Thyroid gland (tissue), 4 donors: ENCODE measurements around the gene CTNNA3. TPM values are rescaled to one million over a fixed set of nuclear protein-coding genes. Genes with fewer than 3 reads are reported as not detected.

Source experiments
- DNase-seq, 2 donors: peaks; one replicate each; pipeline ENCODE4 v3.0.0-alpha.2; 2019
- H3K27ac ChIP-seq, 3 donors: fragments of 200-600 bp; sonication (generic); 1 replicate in 2 of 3; 2 replicates in 1 of 3; pipeline ENCODE4 v1.5.1; 2016 to 2019; ENCODE audit warnings: mild to moderate bottlenecking in 1 of 3, moderate library complexity in 1 of 3
- H3K27me3 ChIP-seq: fragments of 200-600 bp; sonication (generic); one replicate; pipeline ENCODE4 v1.5.1; 2019
- H3K36me3 ChIP-seq, 2 donors: fragments of 200-600 bp; sonication (generic); one replicate each; pipeline ENCODE4 v1.5.1; 2016 to 2019
- H3K4me1 ChIP-seq, 2 donors: fragments of 200-600 bp; sonication (generic); one replicate each; pipeline ENCODE4 v1.5.1; 2017 to 2019
- H3K4me3 ChIP-seq, 3 donors: fragments of 200-600 bp; sonication (generic); replicated peaks in 1 of 3; 1 replicate in 2 of 3; 2 replicates in 1 of 3; pipeline ENCODE4 v1.5.1; 2016; ENCODE audit warnings: mild to moderate bottlenecking in 1 of 3
- H3K9me3 ChIP-seq: fragments of 200-600 bp; sonication (generic); one replicate; pipeline ENCODE4 v1.5.1; 2017
- POLR2A ChIP-seq, 2 donors: fragments of 450-650 bp; IDR thresholded peaks; one replicate each; pipeline ENCODE4 v1.6.1; 2017; ENCODE audit warnings: antibody characterized with exemption in 2 of 2, mild to moderate bottlenecking in 2 of 2, moderate library complexity in 1 of 2
- WGBS, 2 donors: methylation state at CpG; one replicate each; pipeline ENCODE4 v1.1.5; 2017; 5-methylcytosine and 5-hydroxymethylcytosine counted together
- intact Hi-C: fragments of 100-400 bp; cut with DNase I; formaldehyde crosslinking; loops from one replicate; pipeline ENCODE4 v1.15.1; 2023
- total RNA-seq, 4 donors: library from RNA; depleted of rRNA; stranded (reverse); fragments of >200 nt; gene quantifications; one replicate each; pipeline ENCODE4 v1.2.3, GENCODE V29; 2016
- TF ChIP-seq, protein P1 (sequence below), 6 experiments: fragments of 200-600 bp in 3 of 6; fragments of 450-650 bp in 3 of 6; sonication (generic) in 3 of 6; IDR thresholded peaks; one replicate each; pipeline ENCODE4 v1.5.1; 2016 to 2019; ENCODE audit warnings: antibody characterized with exemption in 6 of 6, mild to moderate bottlenecking in 2 of 6, inconsistent platforms in 1 of 6, moderate library complexity in 1 of 6

The CTNNA3 gene
- total RNA-seq, 4 donors from 2014 or later = 0.11 to 0.79 (median 0.13) TPM; not detected in 1

DNA sequence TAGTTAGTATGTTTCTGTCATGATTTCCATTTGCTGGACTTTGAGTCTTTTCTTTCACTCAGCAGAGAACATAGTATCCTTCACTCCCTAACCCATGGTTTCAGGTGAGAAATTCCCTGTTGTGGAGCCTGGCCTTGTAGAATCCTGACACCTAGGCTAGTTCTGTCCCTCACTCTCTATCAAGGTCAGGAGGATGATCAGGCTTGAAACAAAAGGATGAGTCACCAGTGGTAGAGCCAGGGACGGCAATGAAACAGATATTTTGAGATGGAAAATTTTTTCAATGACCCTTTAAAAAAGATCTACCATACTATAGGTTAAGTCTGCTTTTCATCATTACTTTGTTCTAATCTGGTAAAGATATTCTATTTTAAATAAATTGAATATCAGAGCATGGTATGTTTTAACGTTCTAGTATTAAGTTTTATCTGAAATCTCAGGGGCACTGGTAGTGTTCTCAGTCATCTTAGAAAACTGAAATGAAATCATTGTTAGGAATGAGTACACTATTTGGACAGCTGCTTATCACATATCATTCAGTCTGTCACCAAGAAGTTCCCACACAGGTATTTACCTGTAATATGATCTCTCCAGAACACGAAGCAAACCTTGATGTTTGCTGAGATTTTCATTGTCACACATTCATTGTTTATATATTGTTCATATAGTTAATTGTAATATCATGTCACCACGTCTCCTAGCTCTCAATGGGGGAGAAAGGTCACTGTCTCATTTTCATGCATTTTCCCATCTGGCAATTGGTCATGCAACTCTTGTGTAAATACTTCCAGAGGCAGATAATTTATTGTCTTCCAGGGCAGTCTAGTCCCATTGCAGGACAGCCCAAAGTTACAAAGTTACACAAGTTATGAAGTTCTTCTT, 1070.0 kb downstream of the CTNNA3 start:
- H3K4me3 ChIP-seq = no peak overlapping the region
- H3K4me1 ChIP-seq = no peaks in the 10 kb centered on the region
- H3K9me3 ChIP-seq = no peaks in the 10 kb centered on the region
- no peak for TF ChIP-seq POLR2A (IDR thresholded peaks at IDR 0.05)
- TF ChIP-seq, protein P1, sequence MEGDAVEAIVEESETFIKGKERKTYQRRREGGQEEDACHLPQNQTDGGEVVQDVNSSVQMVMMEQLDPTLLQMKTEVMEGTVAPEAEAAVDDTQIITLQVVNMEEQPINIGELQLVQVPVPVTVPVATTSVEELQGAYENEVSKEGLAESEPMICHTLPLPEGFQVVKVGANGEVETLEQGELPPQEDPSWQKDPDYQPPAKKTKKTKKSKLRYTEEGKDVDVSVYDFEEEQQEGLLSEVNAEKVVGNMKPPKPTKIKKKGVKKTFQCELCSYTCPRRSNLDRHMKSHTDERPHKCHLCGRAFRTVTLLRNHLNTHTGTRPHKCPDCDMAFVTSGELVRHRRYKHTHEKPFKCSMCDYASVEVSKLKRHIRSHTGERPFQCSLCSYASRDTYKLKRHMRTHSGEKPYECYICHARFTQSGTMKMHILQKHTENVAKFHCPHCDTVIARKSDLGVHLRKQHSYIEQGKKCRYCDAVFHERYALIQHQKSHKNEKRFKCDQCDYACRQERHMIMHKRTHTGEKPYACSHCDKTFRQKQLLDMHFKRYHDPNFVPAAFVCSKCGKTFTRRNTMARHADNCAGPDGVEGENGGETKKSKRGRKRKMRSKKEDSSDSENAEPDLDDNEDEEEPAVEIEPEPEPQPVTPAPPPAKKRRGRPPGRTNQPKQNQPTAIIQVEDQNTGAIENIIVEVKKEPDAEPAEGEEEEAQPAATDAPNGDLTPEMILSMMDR (IDR thresholded peaks at IDR 0.05) = no peak
- H3K36me3 ChIP-seq = no peaks in the 10 kb centered on the region
- H3K27me3 ChIP-seq = no peaks in the 10 kb centered on the region
- 71 to 77% methylated on average over 4 of the region's 4 CpGs for WGBS, 2 donors
- intact Hi-C loops = no loop called here
- H3K27ac ChIP-seq = no peak overlapping the region
- DNase-seq = no peak

- TF ChIP-seq, protein P1 (IDR thresholded peaks at IDR 0.05) = no peak
- no peak for TF ChIP-seq POLR2A (IDR thresholded peaks at IDR 0.05)
- Histone ChIP-seq H3K4me3 (no peak overlapping the region), H3K27me3 (no peaks in the 10 kb centered on the region), H3K4me1 (no peaks in the 10 kb centered on the region), H3K36me3 (no peaks in the 10 kb centered on the region), H3K9me3 (no peaks in the 10 kb centered on the region), H3K27ac (no peak overlapping the region)
- intact Hi-C loops = no loop called here
- DNase-seq = no peak
Measured at GRCh38 chr10:66622050-66622449, 1073.9 kb downstream of the CTNNA3 start.

DNA sequence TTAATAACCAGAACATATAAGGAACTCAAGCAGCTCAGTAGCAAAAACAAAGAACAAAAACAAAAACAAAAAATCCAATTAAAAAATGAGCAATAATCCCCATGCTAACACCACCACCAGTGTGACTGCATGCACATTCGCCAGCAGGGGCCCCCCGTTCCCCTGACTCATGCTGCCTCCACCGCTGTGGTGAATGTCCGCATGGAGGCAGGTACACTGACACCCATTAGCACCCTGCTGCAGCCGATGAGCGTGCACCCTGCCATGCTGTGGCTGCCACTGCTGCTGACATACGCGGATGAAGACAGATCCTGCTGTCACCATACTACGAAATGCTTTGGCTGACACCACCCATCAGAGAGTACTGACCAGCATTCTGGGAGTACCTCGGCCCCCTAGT, 1091.8 kb downstream of the CTNNA3 start:
- H3K4me1 ChIP-seq = no peaks in the 10 kb centered on the region
- no peak for DNase-seq
- H3K36me3 ChIP-seq = no peaks in the 10 kb centered on the region
- no peaks in the 10 kb centered on the region for H3K27me3 ChIP-seq
- intact Hi-C loops = no loop called here
- WGBS, 2 donors = 85 to 93% methylated on average over 10 of the region's 10 CpGs
- H3K4me3 ChIP-seq = no peak overlapping the region
- no peak overlapping the region for H3K27ac ChIP-seq
- no peak for TF ChIP-seq POLR2A (IDR thresholded peaks at IDR 0.05)
- TF ChIP-seq, protein P1 (IDR thresholded peaks at IDR 0.05) = no peak
- no peaks in the 10 kb centered on the region for H3K9me3 ChIP-seq

- Histone ChIP-seq H3K4me1 (no peaks in the 10 kb centered on the region), H3K9me3 (no peaks in the 10 kb centered on the region), H3K27me3 (no peaks in the 10 kb centered on the region), H3K36me3 (no peaks in the 10 kb centered on the region), H3K27ac (no peak overlapping the region), H3K4me3 (no peak overlapping the region)
- DNase-seq = no peak
- WGBS, 2 donors = 92 to 94% methylated on average over 2 of the region's 2 CpGs
- intact Hi-C loops = no loop called here
- TF ChIP-seq, protein P1 (IDR thresholded peaks at IDR 0.05) = no peak
- TF ChIP-seq POLR2A (IDR thresholded peaks at IDR 0.05) = no peak
Measured at GRCh38 chr10:66591865-66592264, 1104.1 kb downstream of the CTNNA3 start.

DNA sequence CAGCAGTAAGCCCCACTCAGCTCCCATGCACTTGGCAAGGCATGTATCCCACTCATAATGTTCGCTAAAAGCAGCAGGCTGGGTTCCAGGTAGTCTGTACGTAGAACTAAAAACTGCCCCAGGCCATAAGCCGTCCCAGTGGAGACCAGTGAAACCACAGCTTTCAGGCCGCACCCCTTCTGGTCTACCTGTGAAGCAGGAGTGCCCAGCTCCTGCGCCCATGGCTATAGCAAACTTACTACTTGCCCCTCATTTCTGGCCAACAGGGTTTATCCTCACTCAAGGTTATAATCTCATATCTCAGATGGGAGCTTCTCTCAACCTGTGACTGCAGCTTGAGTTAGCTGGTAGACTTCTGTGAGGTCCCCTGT, 1108.3 kb downstream of the CTNNA3 start:
- TF ChIP-seq, protein P1 (IDR thresholded peaks at IDR 0.05) = no peak
- TF ChIP-seq POLR2A (IDR thresholded peaks at IDR 0.05) = no peak
- Histone ChIP-seq H3K4me3 (no peak overlapping the region), H3K27me3 (no peaks in the 10 kb centered on the region), H3K36me3 (no peaks in the 10 kb centered on the region), H3K9me3 (no peaks in the 10 kb centered on the region), H3K4me1 (no peaks in the 10 kb centered on the region), H3K27ac (no peak overlapping the region)
- WGBS, 2 donors = 86 to 96% methylated on average over 4 to 5 of the region's 5 CpGs
- intact Hi-C loops = no loop called here
- DNase-seq = no peak
